Esophagus muscularis mucosa (tissue), 4 donors: ENCODE measurements around the gene NKPD1.

ENCODE experiments used
- CTCF ChIP-seq, 3 experiments: fragments of 200-600 bp in 2 of 3; fragments of 450-650 bp in 1 of 3; sonication (generic) in 2 of 3; IDR thresholded peaks; one replicate each; pipeline ENCODE4 v1.5.1; 2017 to 2019; ENCODE audit warnings: antibody characterized with exemption in 3 of 3, mild to moderate bottlenecking in 2 of 3, moderate library complexity in 1 of 3
- EP300 ChIP-seq: sonication (generic); formaldehyde crosslinking; IDR thresholded peaks from one replicate; pipeline ENCODE4 v1.6.1; 2017; ENCODE audit warnings: antibody characterized with exemption
- POLR2A ChIP-seq: fragments of 450-650 bp; IDR thresholded peaks from one replicate; pipeline ENCODE4 v1.6.1; 2017; ENCODE audit warnings: antibody characterized with exemption, moderate library complexity, mild to moderate bottlenecking, low read depth

GRCh38 chr19:45156011-45156630 is 4.7 kb downstream of the NKPD1 start:
- TF ChIP-seq POLR2A (no peak), CTCF (IDR thresholded peaks at IDR 0.05) (no peak), EP300 (no peak)
